Measurements from ENCODE around the gene C10orf67. TPM values are rescaled to one million over a fixed set of nuclear protein-coding genes. Genes with fewer than 3 reads are reported as not detected.

C10orf67 gene
- total and polyA plus RNA-seq, 2 of the 8 experiments (the other 6 are each of a cell fraction or from before 2014, with no cell fraction given): 0.05 to 0.11 TPM

DNA sequence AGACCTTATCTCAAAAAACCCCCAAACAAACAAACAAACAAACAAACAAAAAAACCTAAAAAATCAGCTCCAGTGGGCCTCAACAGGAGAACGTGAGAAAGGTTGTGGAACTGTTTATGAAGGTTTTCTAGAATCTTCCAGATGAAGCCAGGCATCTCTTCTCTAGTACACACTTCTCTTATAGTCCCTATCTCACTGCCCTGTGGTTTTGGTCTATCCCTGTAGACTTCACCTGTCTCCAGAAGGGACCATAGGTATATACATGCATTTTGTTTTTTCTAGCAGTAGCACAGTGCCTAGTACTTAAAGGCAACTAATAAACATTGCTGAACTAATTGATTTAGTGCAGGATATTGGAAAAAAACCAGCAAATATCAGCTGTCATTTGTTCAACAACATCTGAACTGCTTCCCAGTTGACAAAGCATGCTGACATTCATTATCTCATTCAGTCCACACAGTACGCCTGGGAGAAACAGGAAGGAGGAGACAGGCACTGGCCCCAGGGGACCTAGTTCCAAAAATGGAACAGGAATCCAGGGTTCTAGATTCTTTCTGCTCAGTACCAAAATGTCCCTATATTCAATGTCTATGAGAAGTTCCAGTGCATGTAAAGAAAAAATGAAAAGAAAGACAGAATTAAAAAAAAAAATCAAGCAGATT, 59.8 kb downstream of the C10orf67 start (continued):
- no peak for TF ChIP-seq TBP (IDR thresholded peaks at IDR 0.05; ENCODE audit: low read depth, low read length)
- TF ChIP-seq CHD1 (IDR thresholded peaks at IDR 0.05; ENCODE audit: low read depth, low read length): no peak

Measured in H1 (cell line).